T-helper 2 cell treated with Interferon-gamma antibody and Interleukin-4, amounts not matched to agents 5 μg/mL and 100 μg/mL, for 36 hours (primary cell): ENCODE results near the gene EVPL.
A peak's percentile ranks its signal among the peaks of the same experiment; 100 is the strongest.
"Not testable (repeated sequence)": the region's sequence is repeated elsewhere in the genome, so short reads cannot be mapped to it uniquely, and the experiment has no call there.

Experiments used
- DNase-seq: peaks from one replicate; pipeline ENCODE4 v3.0.0; 2021; ENCODE audit warnings: low spot score
- H3K27ac Mint-ChIP-seq: one replicate; pipeline ENCODE4 v1.8.0; 2021; ENCODE audit warnings: mild to moderate bottlenecking, mixed read lengths
- H3K27me3 Mint-ChIP-seq: one replicate; pipeline ENCODE4 v1.8.0; 2021; ENCODE audit warnings: low read depth, mixed read lengths
- H3K36me3 Mint-ChIP-seq: one replicate; pipeline ENCODE4 v1.8.0; 2021; ENCODE audit warnings: low read depth, mixed read lengths
- H3K4me1 Mint-ChIP-seq: one replicate; pipeline ENCODE4 v1.8.0; 2021; ENCODE audit warnings: low read depth, mixed read lengths
- H3K4me3 Mint-ChIP-seq: one replicate; pipeline ENCODE4 v1.8.0; 2022; ENCODE audit warnings: mild to moderate bottlenecking, moderate library complexity, mixed read lengths
- H3K9me3 Mint-ChIP-seq: one replicate; pipeline ENCODE4 v1.8.0; 2021; ENCODE audit warnings: mixed read lengths

Gene EVPL

GRCh38 chr17:76053246-76054111 is 26.4 kb upstream of the EVPL start:
- H3K36me3 Mint-ChIP-seq: peaks cover 59% of the 10 kb centered on the region
- no peak overlapping the region for H3K27ac Mint-ChIP-seq
- peaks cover 13% of the 10 kb centered on the region for H3K4me1 Mint-ChIP-seq
- H3K4me3 Mint-ChIP-seq: no peak overlapping the region
- no peaks in the 10 kb centered on the region for H3K27me3 Mint-ChIP-seq
- DNase-seq: no peak
- no peaks in the 10 kb centered on the region for H3K9me3 Mint-ChIP-seq

- H3K36me3 Mint-ChIP-seq: peaks cover 51% of the 10 kb centered on the region
- H3K4me1 Mint-ChIP-seq: peaks cover 13% of the 10 kb centered on the region
- no peaks in the 10 kb centered on the region for H3K27me3 Mint-ChIP-seq
- H3K4me3 Mint-ChIP-seq: no peak overlapping the region
- H3K9me3 Mint-ChIP-seq: no peaks in the 10 kb centered on the region
- no peak overlapping the region for H3K27ac Mint-ChIP-seq
- DNase-seq: no peak
These were observed 24.5 kb upstream of the EVPL start for GRCh38 chr17:76051561-76051960.

GRCh38 chr17:76050538-76051467 is 23.7 kb upstream of the EVPL start:
- no peak for DNase-seq
- Mint-ChIP-seq H3K9me3 (no peaks in the 10 kb centered on the region), H3K4me3 (no peak overlapping the region), H3K27me3 (no peaks in the 10 kb centered on the region), H3K27ac (no peak overlapping the region), H3K36me3 (peaks cover 50% of the 10 kb centered on the region), H3K4me1 (peaks cover 13% of the 10 kb centered on the region)

- no peak overlapping the region for H3K4me3 Mint-ChIP-seq
- H3K36me3 Mint-ChIP-seq: peaks cover 56% of the 10 kb centered on the region
- H3K27ac Mint-ChIP-seq: no peak overlapping the region
- no peaks in the 10 kb centered on the region for H3K27me3 Mint-ChIP-seq
- H3K4me1 Mint-ChIP-seq: peaks cover 13% of the 10 kb centered on the region
- no peak for DNase-seq
- no peaks in the 10 kb centered on the region for H3K9me3 Mint-ChIP-seq
These were observed 22.9 kb upstream of the EVPL start for GRCh38 chr17:76049836-76050537.

GRCh38 chr17:76049239-76049638 is 22.1 kb upstream of the EVPL start:
- DNase-seq: no peak
- Mint-ChIP-seq H3K4me3 (no peak overlapping the region), H3K9me3 (no peaks in the 10 kb centered on the region), H3K36me3 (peaks cover 60% of the 10 kb centered on the region), H3K27ac (peak overlapping the region; percentile 58), H3K27me3 (no peaks in the 10 kb centered on the region), H3K4me1 (peaks cover 13% of the 10 kb centered on the region)

- Mint-ChIP-seq H3K27me3 (no peaks in the 10 kb centered on the region), H3K36me3 (peaks cover 60% of the 10 kb centered on the region), H3K4me3 (no peak overlapping the region), H3K4me1 (peaks cover 8% of the 10 kb centered on the region), H3K27ac (peak overlapping the region; percentile 58), H3K9me3 (no peaks in the 10 kb centered on the region)
- DNase-seq: no peak
These were observed 21.6 kb upstream of the EVPL start for GRCh38 chr17:76048711-76049110.

GRCh38 chr17:76048025-76048605 is 21.0 kb upstream of the EVPL start:
- no peaks in the 10 kb centered on the region for H3K9me3 Mint-ChIP-seq

GRCh38 chr17:76046064-76046463 is 19.0 kb upstream of the EVPL start:
- Mint-ChIP-seq H3K4me1 (peaks cover 5% of the 10 kb centered on the region), H3K4me3 (no peak overlapping the region), H3K9me3 (no peaks in the 10 kb centered on the region), H3K36me3 (peaks cover 65% of the 10 kb centered on the region), H3K27me3 (no peaks in the 10 kb centered on the region), H3K27ac (no peak overlapping the region)
- DNase-seq: no peak

More at GRCh38 chr17:76048025-76048605, 21.0 kb upstream of the EVPL start:
- H3K4me1 Mint-ChIP-seq: peaks cover 5% of the 10 kb centered on the region
- no peaks in the 10 kb centered on the region for H3K27me3 Mint-ChIP-seq
- H3K36me3 Mint-ChIP-seq: peaks cover 59% of the 10 kb centered on the region
- no peak overlapping the region for H3K4me3 Mint-ChIP-seq
- DNase-seq: no peak
- H3K27ac Mint-ChIP-seq: peak overlapping the region; percentile 16

GRCh38 chr17:76044475-76045007 is 17.4 kb upstream of the EVPL start:
- not testable (repeated sequence) for H3K4me1 Mint-ChIP-seq, DNase-seq, H3K27me3 Mint-ChIP-seq, H3K4me3 Mint-ChIP-seq, H3K27ac Mint-ChIP-seq, H3K9me3 Mint-ChIP-seq
- peaks cover 64% of the 10 kb centered on the region for H3K36me3 Mint-ChIP-seq

- H3K36me3 Mint-ChIP-seq: peaks cover 65% of the 10 kb centered on the region
- not testable (repeated sequence) for H3K27ac Mint-ChIP-seq
These were observed 15.8 kb upstream of the EVPL start for GRCh38 chr17:76042868-76043267.

GRCh38 chr17:76040376-76040775 is 13.3 kb upstream of the EVPL start:
- Mint-ChIP-seq H3K4me3 (no peak overlapping the region), H3K27ac (no peak overlapping the region), H3K4me1 (peaks cover 3% of the 10 kb centered on the region), H3K36me3 (peaks cover 53% of the 10 kb centered on the region), H3K27me3 (no peaks in the 10 kb centered on the region), H3K9me3 (no peaks in the 10 kb centered on the region)
- no peak for DNase-seq

More at GRCh38 chr17:76042868-76043267, 15.8 kb upstream of the EVPL start:
- H3K9me3 Mint-ChIP-seq, H3K27me3 Mint-ChIP-seq, DNase-seq, H3K4me3 Mint-ChIP-seq, H3K4me1 Mint-ChIP-seq: not testable (repeated sequence)

- no peak overlapping the region for H3K27ac Mint-ChIP-seq
- no peaks in the 10 kb centered on the region for H3K9me3 Mint-ChIP-seq
- H3K4me3 Mint-ChIP-seq: no peak overlapping the region
- H3K27me3 Mint-ChIP-seq: no peaks in the 10 kb centered on the region
- peaks cover 43% of the 10 kb centered on the region for H3K36me3 Mint-ChIP-seq
- no peak for DNase-seq
- H3K4me1 Mint-ChIP-seq: peaks cover 3% of the 10 kb centered on the region
These were observed 12.0 kb upstream of the EVPL start for GRCh38 chr17:76039121-76039520.

GRCh38 chr17:76038050-76038449 is 10.9 kb upstream of the EVPL start:
- H3K36me3 Mint-ChIP-seq: peaks cover 35% of the 10 kb centered on the region
- no peak for DNase-seq

More at GRCh38 chr17:76038050-76038449, 10.9 kb upstream of the EVPL start:
- Mint-ChIP-seq H3K4me1 (peaks cover 3% of the 10 kb centered on the region), H3K4me3 (no peak overlapping the region), H3K27ac (no peak overlapping the region), H3K27me3 (no peaks in the 10 kb centered on the region), H3K9me3 (no peaks in the 10 kb centered on the region)
